ENCODE results near the gene STAT3. TPM values are rescaled to one million over a fixed set of nuclear protein-coding genes. Genes with fewer than 3 reads are reported as not detected.

The STAT3 gene
- total and polyA plus RNA-seq, 2 of the 13 experiments (the other 11 are each of a cell fraction or from before 2014, with no cell fraction given) = 61.8 to 62.4 TPM

GRCh38 chr17:42428141-42428944 lies 40.1 kb upstream of the STAT3 start (continued):
- TF ChIP-seq ZBTB25 (CRISPR knock-in tag; IDR thresholded peaks at IDR 0.05) (no peak), ARHGAP35 (CRISPR knock-in tag; IDR thresholded peaks at IDR 0.05; ENCODE audit: borderline replicate concordance) (no peak), SMAD9 (CRISPR knock-in tag; IDR thresholded peaks at IDR 0.05) (0 out of 2 replicates have a peak, but pooled peaks have one; percentile 20), MIER3 (CRISPR knock-in tag; IDR thresholded peaks at IDR 0.05; ENCODE audit: borderline replicate concordance) (0 out of 2 replicates have a peak, but pooled peaks have one; percentile 29), ZNF260 (CRISPR knock-in tag; IDR thresholded peaks at IDR 0.05; ENCODE audit: borderline replicate concordance, low read depth) (no peak), BHLHE40 (IDR thresholded peaks at IDR 0.05; ENCODE audit: low read length) (0 out of 2 replicates have a peak, but pooled peaks have one; percentile 14), XBP1 (CRISPR knock-in tag; IDR thresholded peaks at IDR 0.05) (no peak), ISX (CRISPR knock-in tag; conservative IDR thresholded peaks at IDR 0.05) (no peak), ZNF773 (CRISPR knock-in tag; IDR thresholded peaks at IDR 0.05; ENCODE audit: borderline replicate concordance) (no peak), MTA1 (CRISPR knock-in tag; IDR thresholded peaks at IDR 0.05; ENCODE audit: borderline replicate concordance) (no peak), SIN3A (IDR thresholded peaks at IDR 0.05; ENCODE audit: borderline replicate concordance, low read depth, low read length) (no peak), POGZ (CRISPR knock-in tag; IDR thresholded peaks at IDR 0.05) (peak; percentile 13; the same call in 1 of the 2 replicates), ZNF282 (IDR thresholded peaks at IDR 0.05; ENCODE audit: partially characterized antibody) (no peak), GATAD2A (CRISPR knock-in tag; IDR thresholded peaks at IDR 0.05) (peak; percentile 50; the same call in 1 of the 2 replicates), ZFY (CRISPR knock-in tag; IDR thresholded peaks at IDR 0.05) (no peak), AFF4 (CRISPR knock-in tag; IDR thresholded peaks at IDR 0.05) (peak; percentile 48; the same call in 1 of the 2 replicates), SETDB1 (CRISPR knock-in tag; IDR thresholded peaks at IDR 0.05; ENCODE audit: borderline replicate concordance) (no peak), BCL6 (CRISPR knock-in tag; IDR thresholded peaks at IDR 0.05) (0 out of 2 replicates have a peak, but pooled peaks have one; percentile 29), STAG1 (CRISPR knock-in tag; IDR thresholded peaks at IDR 0.05) (peak; percentile 79)
- TF ChIP-seq, protein P1, sequence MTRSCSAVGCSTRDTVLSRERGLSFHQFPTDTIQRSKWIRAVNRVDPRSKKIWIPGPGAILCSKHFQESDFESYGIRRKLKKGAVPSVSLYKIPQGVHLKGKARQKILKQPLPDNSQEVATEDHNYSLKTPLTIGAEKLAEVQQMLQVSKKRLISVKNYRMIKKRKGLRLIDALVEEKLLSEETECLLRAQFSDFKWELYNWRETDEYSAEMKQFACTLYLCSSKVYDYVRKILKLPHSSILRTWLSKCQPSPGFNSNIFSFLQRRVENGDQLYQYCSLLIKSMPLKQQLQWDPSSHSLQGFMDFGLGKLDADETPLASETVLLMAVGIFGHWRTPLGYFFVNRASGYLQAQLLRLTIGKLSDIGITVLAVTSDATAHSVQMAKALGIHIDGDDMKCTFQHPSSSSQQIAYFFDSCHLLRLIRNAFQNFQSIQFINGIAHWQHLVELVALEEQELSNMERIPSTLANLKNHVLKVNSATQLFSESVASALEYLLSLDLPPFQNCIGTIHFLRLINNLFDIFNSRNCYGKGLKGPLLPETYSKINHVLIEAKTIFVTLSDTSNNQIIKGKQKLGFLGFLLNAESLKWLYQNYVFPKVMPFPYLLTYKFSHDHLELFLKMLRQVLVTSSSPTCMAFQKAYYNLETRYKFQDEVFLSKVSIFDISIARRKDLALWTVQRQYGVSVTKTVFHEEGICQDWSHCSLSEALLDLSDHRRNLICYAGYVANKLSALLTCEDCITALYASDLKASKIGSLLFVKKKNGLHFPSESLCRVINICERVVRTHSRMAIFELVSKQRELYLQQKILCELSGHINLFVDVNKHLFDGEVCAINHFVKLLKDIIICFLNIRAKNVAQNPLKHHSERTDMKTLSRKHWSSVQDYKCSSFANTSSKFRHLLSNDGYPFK (CRISPR knock-in tag; IDR thresholded peaks at IDR 0.05; ENCODE audit: borderline replicate concordance) = 0 out of 2 replicates have a peak, but pooled peaks have one; percentile 36
